Measurements from ENCODE around the gene ITGB8.

DNA sequence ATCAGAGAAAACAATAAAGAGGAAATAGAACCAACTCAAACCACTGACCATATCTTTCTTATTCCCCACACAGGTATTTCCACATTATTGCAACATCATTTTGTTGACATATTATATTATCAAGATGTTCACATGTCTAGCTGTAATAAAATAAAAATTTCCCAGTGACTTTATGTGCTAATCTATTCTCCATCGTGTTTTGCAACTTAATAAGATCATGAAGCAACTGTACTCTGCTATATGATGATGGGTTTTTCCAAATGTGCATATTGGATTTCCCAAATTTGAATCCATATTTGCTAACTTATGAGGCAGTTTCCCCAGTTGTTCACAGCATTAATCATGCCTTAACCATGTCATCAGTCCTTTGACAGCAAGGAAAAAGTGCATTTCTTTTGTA is 127.8 kb downstream of the ITGB8 start:
- TF ChIP-seq POLR2A (IDR thresholded peaks at IDR 0.05; ENCODE audit: low read length) (no peak), GATA1 (IDR thresholded peaks at IDR 0.05; ENCODE audit: low read depth, low read length) (no peak)
